ENCODE measurements around the gene NUDT8.

The NUDT8 gene

GRCh38 chr11:67668192-67668551 is 38.4 kb upstream of the NUDT8 start:
- Histone ChIP-seq H4K20me1 (peaks cover 0 to 24% (median 0%) of the 10 kb centered on the region in 11 experiments; a peak in 7 of 22 replicates), H3K36me3 (no peaks in the 10 kb centered on the region), H3K9ac (no peak overlapping the region), H3K27ac (no peak overlapping the region), H3K4me1 (peaks cover 9 to 53% (median 43%) of the 10 kb centered on the region in 10 experiments; a peak in 19 of 20 replicates), H3K4me3 (no peak overlapping the region), H3K4me2 (peak overlapping the region in 10 of 11 experiments; percentile 13 to 95 (median 84); a peak in 18 of 22 replicates), H3K9me3 (replicated peaks in 1 of 11) (no peaks in the 10 kb centered on the region), H3K27me3 (peaks cover 0 to 16% (median 0%) of the 10 kb centered on the region in 11 experiments; a peak in 5 of 22 replicates)
- TF ChIP-seq Cebpa-rat (IDR thresholded peaks at IDR 0.05): no peak

GRCh38 chr11:67667490-67668191 is 37.9 kb upstream of the NUDT8 start:
- H3K27me3 ChIP-seq: peaks cover 0 to 16% (median 0%) of the 10 kb centered on the region in 11 experiments; a peak in 5 of 22 replicates
- no peaks in the 10 kb centered on the region for H3K9me3 ChIP-seq (replicated peaks in 1 of 11)
- peak overlapping the region in 3 of 11 experiments; percentile 25 to 47 (median 40); a peak in 4 of 22 replicates for H3K9ac ChIP-seq
- peaks cover 0 to 24% (median 0%) of the 10 kb centered on the region in 11 experiments; a peak in 8 of 22 replicates for H4K20me1 ChIP-seq
- H3K4me3 ChIP-seq: no peak overlapping the region
- peak overlapping the region in 7 of 11 experiments; percentile 1 to 62 (median 43); a peak in 10 of 22 replicates for H3K27ac ChIP-seq
- peak overlapping the region; percentile 0 to 95 (median 83); a peak in 20 of 22 replicates for H3K4me2 ChIP-seq
- peaks cover 9 to 53% (median 43%) of the 10 kb centered on the region in 10 experiments; a peak in 19 of 20 replicates for H3K4me1 ChIP-seq
- no peaks in the 10 kb centered on the region for H3K36me3 ChIP-seq
- 0 out of 22 replicates have a peak, but pooled peaks of 2 of the 11 experiments have one; percentile 31 to 52 for TF ChIP-seq Cebpa-rat (IDR thresholded peaks at IDR 0.05)

GRCh38 chr11:67666676-67667489 is 37.1 kb upstream of the NUDT8 start:
- peaks cover 9 to 53% (median 43%) of the 10 kb centered on the region in 10 experiments; a peak in 19 of 20 replicates for H3K4me1 ChIP-seq
- peaks cover 0 to 24% (median 0%) of the 10 kb centered on the region in 11 experiments; a peak in 8 of 22 replicates for H4K20me1 ChIP-seq
- H3K9ac ChIP-seq: peak overlapping the region in 3 of 11 experiments; percentile 25 to 47 (median 40); a peak in 4 of 22 replicates
- H3K9me3 ChIP-seq (replicated peaks in 1 of 11): no peaks in the 10 kb centered on the region
- no peak for TF ChIP-seq Cebpa-rat (IDR thresholded peaks at IDR 0.05)
- H3K4me3 ChIP-seq: no peak overlapping the region
- H3K27me3 ChIP-seq: peaks cover 0 to 16% (median 0%) of the 10 kb centered on the region in 11 experiments; a peak in 5 of 22 replicates
- peak overlapping the region; percentile 26 to 95 (median 83); a peak in 21 of 22 replicates for H3K4me2 ChIP-seq
- peak overlapping the region in 7 of 11 experiments; percentile 1 to 62 (median 43); a peak in 10 of 22 replicates for H3K27ac ChIP-seq
- no peaks in the 10 kb centered on the region for H3K36me3 ChIP-seq

GRCh38 chr11:67666303-67666645 is 36.5 kb upstream of the NUDT8 start:
- no peak overlapping the region for H3K27ac ChIP-seq
- no peak overlapping the region for H3K9ac ChIP-seq
- no peak for TF ChIP-seq Cebpa-rat (IDR thresholded peaks at IDR 0.05)
- no peaks in the 10 kb centered on the region for H3K9me3 ChIP-seq (replicated peaks in 1 of 11)
- peak overlapping the region in 9 of 11 experiments; percentile 54 to 95 (median 86); a peak in 16 of 22 replicates for H3K4me2 ChIP-seq
- H3K4me3 ChIP-seq: no peak overlapping the region
- peaks cover 0 to 16% (median 0%) of the 10 kb centered on the region in 11 experiments; a peak in 5 of 22 replicates for H3K27me3 ChIP-seq
- no peaks in the 10 kb centered on the region for H3K36me3 ChIP-seq
- peaks cover 9 to 52% (median 43%) of the 10 kb centered on the region in 10 experiments; a peak in 19 of 20 replicates for H3K4me1 ChIP-seq
- peaks cover 0 to 24% (median 0%) of the 10 kb centered on the region in 11 experiments; a peak in 8 of 22 replicates for H4K20me1 ChIP-seq

- H3K4me3 ChIP-seq: no peak overlapping the region
- peaks cover 9 to 47% (median 41%) of the 10 kb centered on the region in 10 experiments; a peak in 19 of 20 replicates for H3K4me1 ChIP-seq
- no peak for TF ChIP-seq Cebpa-rat (IDR thresholded peaks at IDR 0.05)
- H3K27me3 ChIP-seq: peaks cover 0 to 16% (median 0%) of the 10 kb centered on the region in 11 experiments; a peak in 5 of 22 replicates
- H3K36me3 ChIP-seq: no peaks in the 10 kb centered on the region
- no peak overlapping the region for H3K9ac ChIP-seq
- peak overlapping the region in 8 of 11 experiments; percentile 81 to 95 (median 89); a peak in 9 of 22 replicates for H3K4me2 ChIP-seq
- peaks cover 0 to 20% (median 0%) of the 10 kb centered on the region in 11 experiments; a peak in 9 of 22 replicates for H4K20me1 ChIP-seq
- H3K27ac ChIP-seq: no peak overlapping the region
- no peaks in the 10 kb centered on the region for H3K9me3 ChIP-seq (replicated peaks in 1 of 11)
Observed at GRCh38 chr11:67665541-67666302, 36.0 kb upstream of the NUDT8 start.

- H3K4me3 ChIP-seq: no peak overlapping the region
- H3K4me2 ChIP-seq: no peak overlapping the region
- H3K9me3 ChIP-seq (replicated peaks in 1 of 11): no peaks in the 10 kb centered on the region
- H3K36me3 ChIP-seq: no peaks in the 10 kb centered on the region
- H3K4me1 ChIP-seq: peaks cover 9 to 40% (median 35%) of the 10 kb centered on the region in 10 experiments; a peak in 19 of 20 replicates
- no peak overlapping the region; a peak in 1 of 22 replicates for H3K9ac ChIP-seq
- no peak overlapping the region for H3K27ac ChIP-seq
- H4K20me1 ChIP-seq: peaks cover 0 to 19% (median 0%) of the 10 kb centered on the region in 11 experiments; a peak in 9 of 22 replicates
- peaks cover 0 to 16% (median 0%) of the 10 kb centered on the region in 11 experiments; a peak in 4 of 22 replicates for H3K27me3 ChIP-seq
- TF ChIP-seq Cebpa-rat (IDR thresholded peaks at IDR 0.05): no peak
Observed at GRCh38 chr11:67664696-67665540, 35.2 kb upstream of the NUDT8 start.

- Histone ChIP-seq H3K9ac (no peak overlapping the region; a peak in 1 of 22 replicates), H3K4me2 (no peak overlapping the region), H3K27me3 (peaks cover 0 to 16% (median 0%) of the 10 kb centered on the region in 11 experiments; a peak in 4 of 22 replicates), H3K4me1 (peaks cover 9 to 38% (median 34%) of the 10 kb centered on the region in 10 experiments; a peak in 19 of 20 replicates), H3K36me3 (no peaks in the 10 kb centered on the region), H3K9me3 (replicated peaks in 1 of 11) (no peaks in the 10 kb centered on the region), H3K4me3 (no peak overlapping the region), H3K27ac (no peak overlapping the region), H4K20me1 (peaks cover 0 to 19% (median 0%) of the 10 kb centered on the region in 11 experiments; a peak in 9 of 22 replicates)
- TF ChIP-seq Cebpa-rat (IDR thresholded peaks at IDR 0.05): no peak
Observed at GRCh38 chr11:67664213-67664585, 34.5 kb upstream of the NUDT8 start.
